Stimulated activated CD4-positive, alpha-beta T cell treated with anti-CD3 and anti-CD28 coated beads, Interleukin-2, amount 100 ng/mL, for 24 hours (primary cell): Measurements from ENCODE around the gene FDXACB1.

Experiments
- DNase-seq, 2 donors: peaks; one replicate each; pipeline ENCODE4 v3.0.0-alpha.2; 2020

The FDXACB1 gene

DNA sequence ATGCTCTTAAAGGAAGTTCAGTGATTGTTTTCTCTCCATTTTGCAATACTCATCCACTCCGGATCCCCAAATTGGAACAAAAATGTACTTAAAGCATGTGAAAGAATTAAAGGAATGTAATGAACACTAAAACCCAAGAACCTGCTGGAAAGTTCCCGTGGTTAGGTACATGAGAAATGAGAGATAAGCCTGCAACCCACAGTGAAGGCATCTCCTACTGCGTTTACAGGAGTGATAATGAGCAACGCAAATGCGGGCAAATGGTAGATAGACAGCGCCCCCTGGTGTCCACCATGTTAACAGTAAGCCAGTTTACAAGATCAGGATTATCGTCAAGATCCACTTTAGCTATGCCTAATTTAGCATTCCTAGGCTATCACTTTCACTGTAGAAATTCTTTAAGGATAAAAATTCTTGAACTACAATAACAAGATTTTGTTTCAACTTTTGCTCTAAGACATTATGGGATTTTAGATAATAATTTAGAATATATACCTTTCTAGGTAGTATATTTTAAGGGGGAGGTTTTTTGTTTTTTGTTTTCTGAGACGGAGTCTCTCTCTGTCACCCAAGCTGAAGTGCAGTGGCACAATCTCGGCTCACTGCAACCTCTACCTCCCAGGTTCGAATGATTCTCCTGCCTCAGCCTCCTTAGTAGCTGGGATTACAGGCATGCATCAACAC, 37.5 kb downstream of the FDXACB1 start:
- DNase-seq: peak; percentile 92 to 93

DNA sequence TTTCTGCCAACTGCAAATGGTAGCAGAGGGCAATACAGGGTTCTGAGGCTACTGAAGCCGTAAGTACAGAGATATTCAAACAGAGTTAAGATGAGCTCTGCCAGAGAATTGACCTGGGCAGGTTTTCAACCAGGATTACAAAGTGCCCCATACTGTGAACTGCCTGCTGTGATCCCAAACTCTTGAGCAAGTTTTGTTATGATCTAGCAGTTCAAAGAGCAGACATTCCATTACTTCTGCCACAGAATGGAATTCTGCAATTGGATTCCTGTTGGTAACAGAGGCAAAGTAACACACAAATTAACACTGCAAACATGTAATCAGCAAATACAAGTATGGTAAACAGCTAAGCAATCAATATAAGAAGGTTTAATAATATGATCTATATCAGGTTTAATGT, 38.8 kb downstream of the FDXACB1 start:
- DNase-seq: no peak

DNA sequence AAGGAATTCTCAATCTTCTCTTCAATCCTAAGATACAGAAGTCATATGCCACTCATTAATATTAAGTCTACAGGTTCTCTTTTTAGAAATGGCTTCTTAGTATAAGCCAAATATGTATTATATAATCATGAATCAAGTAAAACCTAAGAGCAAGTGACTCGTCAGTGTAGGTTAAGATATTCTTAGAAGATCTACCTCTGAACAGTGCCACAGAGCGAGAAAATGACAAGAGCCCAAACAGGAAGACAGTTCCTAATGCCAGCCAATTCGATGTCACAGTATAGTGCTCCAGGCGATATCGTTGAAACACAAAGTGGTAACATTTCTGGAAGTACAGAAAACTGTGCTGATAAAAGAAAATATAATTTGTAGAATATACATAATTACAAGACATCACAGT, 40.9 kb downstream of the FDXACB1 start:
- DNase-seq: no peak

DNA sequence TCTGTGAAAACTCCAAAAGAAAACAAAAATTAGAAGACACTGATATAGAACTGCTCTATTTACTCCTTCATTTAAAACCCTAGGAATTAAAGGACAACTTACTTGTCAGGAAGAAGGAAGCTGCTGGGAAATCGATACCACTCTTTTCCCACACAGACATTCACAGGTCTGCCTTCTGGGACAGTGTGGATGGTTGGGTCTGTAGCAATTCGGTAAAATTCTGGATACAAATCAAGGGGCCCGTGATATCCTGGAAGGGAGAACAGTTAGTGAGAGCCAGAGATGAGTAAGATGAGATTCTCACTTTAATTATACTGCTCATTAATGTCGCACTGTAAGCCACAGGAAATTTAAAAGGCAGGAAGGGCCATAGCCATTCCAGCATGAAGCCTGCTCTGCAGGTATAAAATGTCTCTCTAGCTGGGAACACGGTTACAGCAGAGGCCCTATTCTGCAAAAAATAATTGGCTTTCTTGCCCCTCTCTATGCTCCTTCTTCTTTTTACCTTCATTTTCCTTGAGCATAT, 41.5 kb downstream of the FDXACB1 start:
- no peak for DNase-seq

DNA sequence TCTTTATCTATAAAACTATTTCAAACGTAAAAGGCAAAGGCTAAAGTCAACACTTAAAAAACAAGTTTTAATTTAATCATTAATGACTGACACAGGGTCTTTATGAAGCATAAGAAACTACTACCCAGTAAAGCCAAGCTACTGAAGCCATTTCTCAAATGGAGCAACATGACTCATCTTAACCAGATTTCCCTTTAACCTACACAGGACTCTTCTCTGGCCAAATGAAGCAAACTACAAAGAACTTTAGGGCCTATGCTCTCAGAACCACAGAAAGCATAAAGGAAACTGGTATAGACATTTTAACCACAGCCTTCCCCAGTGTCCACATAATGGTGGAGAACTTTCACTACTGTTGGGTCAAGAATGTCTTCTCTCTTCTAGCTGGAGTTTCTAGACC, 42.2 kb downstream of the FDXACB1 start:
- no peak for DNase-seq

DNA sequence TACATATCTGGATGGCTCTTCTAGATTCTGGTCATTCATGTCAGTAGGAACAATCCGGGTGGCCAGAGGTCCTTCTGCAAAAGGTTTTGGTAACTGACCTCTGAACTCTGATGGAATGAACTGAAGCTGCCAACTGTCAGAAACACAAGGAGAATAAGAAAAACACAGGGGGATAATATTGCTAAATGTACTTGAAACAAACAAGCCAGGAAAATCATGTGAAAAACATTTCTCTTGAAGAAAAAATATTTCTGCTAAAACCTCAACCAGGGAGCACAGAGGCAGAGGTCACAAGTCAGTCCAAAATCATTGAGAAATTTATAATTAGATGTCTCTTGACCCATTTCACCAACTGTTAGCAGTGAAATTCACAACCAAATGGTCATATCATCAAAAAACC, 42.8 kb downstream of the FDXACB1 start:
- no peak for DNase-seq

DNA sequence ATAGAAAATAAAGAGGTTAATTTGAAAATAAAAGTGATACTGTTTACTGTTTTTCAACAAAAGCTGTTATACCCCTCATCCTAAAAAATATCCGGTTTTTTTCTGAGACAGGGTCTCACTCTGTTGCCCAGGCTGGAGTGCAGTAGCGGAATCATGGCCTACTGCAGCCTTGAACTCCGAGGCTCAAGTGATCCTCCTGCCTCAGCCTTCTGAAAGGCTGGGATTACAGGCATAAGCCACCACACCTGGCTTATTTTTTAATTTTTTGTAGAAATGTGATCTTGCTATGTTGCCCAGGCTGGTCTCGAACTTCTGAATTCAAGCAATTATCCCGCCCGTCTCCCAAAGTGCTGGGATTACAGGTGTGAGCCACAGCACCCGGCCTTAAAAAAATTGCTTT, 43.3 kb downstream of the FDXACB1 start:
- no peak for DNase-seq

DNA sequence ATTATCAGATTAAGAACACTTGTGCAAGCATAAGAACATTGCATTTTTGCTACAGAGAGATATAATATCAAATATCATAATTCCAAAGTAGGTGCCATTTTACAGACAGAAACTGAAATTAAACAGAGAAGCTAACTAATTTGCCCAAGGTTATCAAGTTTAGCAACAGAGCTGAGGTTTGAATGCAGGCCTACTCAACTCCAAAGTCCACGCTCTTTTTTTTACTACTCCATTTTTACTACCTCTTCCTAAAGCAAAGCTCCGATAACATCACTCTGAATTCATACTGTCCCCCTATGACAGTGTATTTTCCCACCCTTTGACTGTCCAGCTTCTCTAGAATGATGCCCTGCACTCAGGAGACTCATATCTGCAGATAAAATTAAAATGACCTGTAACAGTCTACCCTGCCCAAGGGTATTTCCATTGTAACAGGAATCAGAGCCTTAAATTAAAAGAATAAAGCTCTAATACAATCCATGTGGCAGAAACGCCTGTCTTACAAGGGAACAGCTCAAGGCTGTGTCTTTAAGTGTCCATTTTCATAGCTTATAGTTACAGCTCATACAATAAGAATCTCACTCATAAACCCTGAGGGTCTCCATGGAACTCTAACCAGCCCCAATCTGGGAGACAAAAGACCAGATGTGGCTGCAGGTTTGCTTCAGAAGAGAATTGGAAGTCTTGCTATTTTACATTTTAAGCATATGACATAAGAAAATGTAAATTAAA, 44.4 kb downstream of the FDXACB1 start:
- DNase-seq: no peak

DNA sequence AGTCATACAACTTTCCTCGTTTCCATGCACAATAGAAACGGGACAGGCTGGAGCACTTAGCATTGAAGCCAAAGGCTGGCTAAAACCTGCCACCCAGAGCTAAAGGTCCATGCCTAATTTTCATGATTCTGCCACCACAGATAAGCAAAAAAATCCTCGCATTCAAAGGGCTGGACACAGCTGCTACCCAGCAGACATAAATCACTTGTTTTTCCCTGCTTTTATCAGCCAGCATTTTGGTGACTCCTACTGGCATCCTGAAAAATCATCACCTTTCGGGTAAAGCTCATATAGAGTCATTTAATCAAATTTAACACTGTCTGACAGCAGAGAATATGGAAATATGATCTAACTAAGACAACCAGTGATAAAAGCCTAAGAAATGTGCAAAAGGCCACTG, 45.4 kb downstream of the FDXACB1 start:
- no peak for DNase-seq

DNA sequence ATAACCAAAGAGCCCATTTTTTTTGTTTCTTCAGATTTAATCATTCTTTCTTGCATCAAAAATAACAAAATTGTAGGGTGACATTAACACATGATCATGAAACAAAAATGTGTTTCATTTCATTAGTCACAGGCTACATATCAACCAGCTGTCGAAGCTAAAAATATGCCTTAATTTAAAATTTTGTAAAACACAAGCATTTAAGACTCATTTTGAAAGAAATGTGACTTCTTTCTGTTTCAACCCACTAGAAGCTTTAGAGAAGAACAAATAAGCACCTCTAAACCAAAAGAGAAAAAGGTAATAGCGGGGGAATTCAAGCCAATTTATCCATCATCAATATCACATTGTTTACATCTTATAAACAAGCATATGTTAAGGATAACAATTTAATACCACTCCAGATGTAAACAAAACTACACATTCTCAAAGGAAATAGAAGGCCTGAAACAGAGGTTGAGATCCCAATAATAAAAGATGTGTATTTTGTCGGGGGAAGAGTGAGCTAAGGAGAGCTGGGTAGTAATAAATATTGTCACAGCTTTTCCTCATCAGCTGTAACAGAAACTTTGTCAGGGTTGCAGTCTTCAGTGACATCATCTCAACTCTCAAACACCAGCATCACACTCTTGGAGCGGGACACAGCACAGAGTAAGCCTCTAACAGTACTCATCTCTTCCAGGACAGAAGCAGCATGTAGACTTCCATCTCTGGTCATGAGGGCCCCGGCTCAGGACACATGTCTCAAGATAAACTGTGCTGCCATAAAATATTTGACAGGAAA, 49.6 kb downstream of the FDXACB1 start:
- DNase-seq: no peak

DNA sequence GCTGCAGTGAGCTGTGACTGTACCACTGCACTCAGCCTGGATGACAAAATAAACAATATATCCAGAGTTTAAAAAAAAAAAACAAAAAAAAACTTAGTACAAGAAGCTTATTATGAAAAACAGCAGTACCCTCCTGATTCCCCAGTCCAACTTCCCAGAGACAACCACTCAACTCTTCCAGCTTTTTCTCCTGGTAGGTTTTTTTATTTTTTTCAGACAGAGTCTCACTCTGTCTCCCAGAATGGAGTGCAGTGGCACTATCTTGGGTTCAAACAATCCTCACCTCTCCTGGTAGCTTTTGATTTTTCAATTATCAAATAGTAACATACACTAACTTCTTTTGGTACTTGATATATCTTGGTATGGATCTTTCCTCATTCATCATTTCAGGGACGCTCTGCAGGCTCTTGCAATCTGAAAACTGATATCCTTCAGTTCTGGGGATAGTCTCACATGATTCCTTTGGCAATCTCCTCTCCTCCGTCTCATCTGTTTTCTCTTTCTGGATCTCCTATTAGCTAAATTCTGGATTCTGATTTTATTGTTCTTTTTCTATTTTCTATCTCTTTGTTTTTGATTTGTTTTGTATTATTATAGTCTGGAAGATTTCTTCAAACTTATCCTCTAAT, 52.5 kb downstream of the FDXACB1 start:
- no peak for DNase-seq
